A172 (cell line): ENCODE results near the gene RNF186. TPM values are rescaled to one million over a fixed set of nuclear protein-coding genes. Genes with fewer than 3 reads are reported as not detected.
"Not testable (repeated sequence)": the region's sequence is repeated elsewhere in the genome, so short reads cannot be mapped to it uniquely, and the experiment has no call there.

Experiments used
- DNase-seq: peaks from one replicate; pipeline ENCODE4 v3.0.0-alpha.2; 2015; ENCODE audit warnings: low spot score
- total RNA-seq: library from RNA; depleted of rRNA; stranded (reverse); fragments of >200 nt; shearing (Covaris generic); gene quantifications from 2 replicates; pipeline ENCODE4 v1.2.3, GENCODE V29; 2014

RNF186 gene
- total RNA-seq, 1 experiment from 2014 or later = not detected

DNA sequence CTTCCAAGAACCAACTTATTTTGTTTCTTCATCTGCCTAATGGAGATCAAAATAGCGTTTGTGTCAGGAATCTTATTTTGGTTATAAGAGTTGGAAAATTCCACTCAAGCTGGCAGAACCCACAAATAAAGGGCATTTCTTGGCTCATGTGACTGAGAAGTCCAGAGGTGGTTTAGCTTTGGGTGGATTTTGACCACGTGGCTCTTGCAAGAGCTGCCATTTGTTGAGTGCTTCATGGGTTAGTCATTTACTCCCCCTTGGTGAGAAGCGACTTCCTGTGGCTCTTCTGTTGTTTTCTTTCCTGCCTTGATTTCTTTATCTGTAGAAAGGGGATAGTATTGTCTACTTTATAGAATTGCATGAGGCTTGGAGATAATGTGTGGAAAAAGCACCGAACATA lies 9.5 kb upstream of the RNF186 start:
- DNase-seq = peak; percentile 37

DNA sequence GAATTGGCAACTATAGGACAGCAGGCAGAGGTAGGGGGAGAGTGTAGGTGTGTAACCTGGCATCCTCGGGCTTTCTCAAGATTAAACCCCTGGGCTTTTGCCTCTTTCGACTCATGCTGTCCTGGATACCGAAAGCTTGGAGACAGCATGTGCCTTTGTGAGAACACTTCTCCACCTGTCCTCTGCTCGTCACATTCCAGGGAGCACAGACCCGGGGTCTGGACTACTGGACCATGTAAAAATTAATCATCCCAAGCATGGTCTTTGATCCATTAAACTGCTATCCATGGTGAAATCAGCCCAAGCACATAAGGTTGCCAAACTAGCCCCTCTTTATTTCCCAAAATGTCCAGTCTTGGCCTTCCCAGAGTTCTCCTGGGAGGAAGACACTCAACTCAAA lies 9.0 kb upstream of the RNF186 start:
- no peak for DNase-seq

DNA sequence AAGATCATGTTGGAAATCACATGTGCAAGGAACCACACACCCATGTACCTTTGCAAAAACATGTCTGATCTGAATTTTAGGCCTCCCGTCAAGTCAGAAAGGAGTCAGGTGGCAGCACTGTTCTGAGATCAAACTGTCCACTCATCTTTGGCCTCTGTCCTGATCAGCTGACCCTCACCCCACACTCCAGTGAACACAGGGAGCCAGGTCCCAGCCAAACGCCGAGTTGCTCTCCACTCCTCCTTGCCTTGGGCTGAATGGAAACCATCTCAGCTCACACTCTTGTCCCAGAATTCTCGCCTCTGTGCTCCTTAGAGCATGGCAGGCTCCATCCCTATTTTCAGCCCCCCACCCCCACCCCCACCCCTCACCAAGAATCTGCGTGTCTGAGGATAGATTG lies 4.6 kb upstream of the RNF186 start:
- DNase-seq = no peak

DNA sequence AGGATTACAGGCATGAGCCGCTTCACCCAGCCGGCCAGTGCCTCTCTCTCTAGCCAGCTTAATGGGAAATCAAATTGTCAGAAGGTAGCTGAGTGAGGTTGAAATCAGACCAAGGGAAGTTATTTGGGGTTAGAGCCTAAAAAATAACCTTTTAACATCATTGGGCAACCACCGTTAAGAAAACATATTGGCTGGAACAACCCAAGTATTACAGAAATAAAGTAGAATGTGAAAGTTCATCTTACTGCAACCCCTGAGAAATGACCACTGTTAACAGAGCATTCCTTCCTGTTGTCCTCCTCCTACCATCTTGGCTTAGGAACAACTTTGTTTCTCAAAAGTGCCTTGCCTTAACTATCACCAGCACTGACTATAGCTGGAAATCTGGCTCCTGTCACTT lies 3.2 kb upstream of the RNF186 start:
- DNase-seq = no peak

DNA sequence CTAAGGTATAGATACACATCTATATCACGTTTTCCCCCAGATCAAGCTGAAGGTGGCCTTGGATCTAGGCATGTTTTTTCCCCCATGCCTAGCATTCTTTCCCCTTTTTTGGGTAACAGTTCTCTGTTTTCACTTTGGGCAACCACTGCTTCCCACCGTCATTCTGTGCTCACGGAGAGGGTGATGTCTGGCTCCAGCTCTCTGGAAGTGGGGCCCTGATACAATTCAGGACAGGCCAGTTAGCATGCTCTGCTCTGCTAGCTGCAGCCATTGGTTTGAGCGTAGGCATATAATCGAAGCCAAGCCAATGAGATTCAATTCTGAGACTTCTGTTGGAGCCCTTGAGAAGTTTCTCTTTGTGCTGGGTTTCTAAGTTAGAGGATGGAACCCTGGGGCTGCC lies 2.1 kb upstream of the RNF186 start:
- DNase-seq = no peak

DNA sequence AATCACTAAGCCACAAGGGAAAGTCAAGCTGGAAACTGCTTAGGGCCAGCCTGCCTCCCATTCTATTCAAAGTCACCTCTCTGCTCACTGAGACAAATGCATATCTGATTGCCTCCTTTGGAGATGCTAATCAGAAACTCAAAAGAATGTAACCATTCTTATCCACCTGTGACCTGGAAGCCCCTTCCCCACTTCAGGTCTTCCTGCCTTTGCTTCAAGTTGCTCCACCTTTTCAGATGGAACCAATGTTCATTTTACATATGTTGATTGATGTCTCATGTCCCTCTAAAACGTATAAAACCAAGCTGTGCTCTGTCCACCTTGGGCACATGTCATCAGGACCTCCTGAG lies 1.6 kb upstream of the RNF186 start:
- not testable (repeated sequence) for DNase-seq

DNA sequence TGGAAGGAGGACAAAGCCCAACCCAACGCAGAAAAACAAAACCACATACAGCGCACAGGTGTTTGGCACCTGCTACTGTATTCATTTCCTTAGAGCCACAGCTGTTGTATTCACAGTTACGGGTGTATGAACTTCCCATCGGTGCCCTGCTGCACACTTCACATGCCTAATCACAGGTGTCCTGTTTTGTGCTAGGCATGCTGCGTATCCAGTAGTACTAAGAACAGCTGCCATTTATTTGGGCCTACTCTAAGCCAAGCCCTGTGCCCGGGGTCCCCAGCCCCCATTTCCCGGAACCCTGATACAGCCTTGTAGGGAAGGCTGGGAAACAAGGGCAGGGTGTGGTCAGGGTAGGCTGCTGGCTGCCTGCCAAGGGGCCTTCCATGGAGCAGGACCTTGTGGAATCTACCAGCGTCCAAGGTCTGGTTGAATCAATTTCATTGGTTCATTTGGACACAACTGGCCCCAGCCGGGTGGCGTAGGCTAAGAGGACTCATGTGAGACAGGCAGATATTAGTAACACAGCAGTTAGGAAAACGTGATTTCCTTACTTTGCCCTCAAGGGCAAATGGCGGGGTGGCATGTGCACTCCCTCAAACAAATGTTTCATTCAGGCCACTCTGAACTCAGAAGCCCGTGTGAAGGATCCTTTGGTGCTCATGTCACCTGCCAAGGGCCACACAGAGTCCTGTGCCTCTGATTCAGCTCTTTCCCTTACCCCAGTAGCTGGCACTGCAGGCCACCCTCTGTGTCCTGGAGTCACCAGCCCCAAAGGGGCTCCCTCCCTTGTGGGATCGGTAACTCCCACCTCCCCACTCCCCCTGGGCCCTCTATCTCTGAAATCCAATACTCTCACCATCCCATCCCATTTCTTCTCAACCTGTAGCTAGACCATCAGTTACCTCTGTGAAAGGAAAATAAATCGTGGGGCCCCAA lies 986 bp upstream of the RNF186 start:
- no peak for DNase-seq

DNA sequence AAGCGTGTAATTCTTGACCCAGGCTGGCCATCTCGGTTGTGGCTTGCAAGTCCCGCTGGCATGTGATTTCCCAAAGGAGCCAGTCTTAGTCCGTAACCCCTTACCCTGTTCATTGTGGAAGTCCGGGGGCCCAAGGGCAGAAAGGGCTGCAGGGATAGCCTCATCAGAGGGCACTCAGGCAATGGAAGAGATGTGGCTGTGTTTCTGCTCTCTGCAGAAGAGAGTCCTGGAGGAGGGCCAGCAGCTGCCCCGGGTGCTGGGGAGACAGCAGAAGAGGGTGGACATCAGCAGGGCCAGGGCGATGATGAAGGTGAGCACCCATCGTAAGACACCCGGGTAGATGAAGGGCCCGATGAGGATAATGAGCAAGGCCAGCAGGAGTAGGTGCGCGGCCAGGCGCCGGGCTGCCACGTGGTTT lies 830 bp downstream of the RNF186 start:
- no peak for DNase-seq

DNA sequence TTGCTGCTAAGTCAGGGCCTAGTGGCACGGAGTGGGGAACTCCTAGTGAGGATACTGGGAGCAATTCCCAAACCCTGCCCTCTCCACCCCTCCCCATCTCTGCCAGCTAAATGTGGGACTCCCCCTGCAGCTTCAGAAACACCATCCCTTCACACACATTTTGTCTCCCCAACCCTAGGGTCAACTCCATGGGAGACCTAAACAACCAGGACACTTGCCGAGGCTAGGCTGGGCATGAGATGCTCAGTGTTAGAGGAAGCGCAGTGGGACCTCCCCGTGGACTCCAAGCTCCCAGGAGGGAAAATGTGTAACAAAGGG lies 1.5 kb downstream of the RNF186 start:
- DNase-seq = no peak

DNA sequence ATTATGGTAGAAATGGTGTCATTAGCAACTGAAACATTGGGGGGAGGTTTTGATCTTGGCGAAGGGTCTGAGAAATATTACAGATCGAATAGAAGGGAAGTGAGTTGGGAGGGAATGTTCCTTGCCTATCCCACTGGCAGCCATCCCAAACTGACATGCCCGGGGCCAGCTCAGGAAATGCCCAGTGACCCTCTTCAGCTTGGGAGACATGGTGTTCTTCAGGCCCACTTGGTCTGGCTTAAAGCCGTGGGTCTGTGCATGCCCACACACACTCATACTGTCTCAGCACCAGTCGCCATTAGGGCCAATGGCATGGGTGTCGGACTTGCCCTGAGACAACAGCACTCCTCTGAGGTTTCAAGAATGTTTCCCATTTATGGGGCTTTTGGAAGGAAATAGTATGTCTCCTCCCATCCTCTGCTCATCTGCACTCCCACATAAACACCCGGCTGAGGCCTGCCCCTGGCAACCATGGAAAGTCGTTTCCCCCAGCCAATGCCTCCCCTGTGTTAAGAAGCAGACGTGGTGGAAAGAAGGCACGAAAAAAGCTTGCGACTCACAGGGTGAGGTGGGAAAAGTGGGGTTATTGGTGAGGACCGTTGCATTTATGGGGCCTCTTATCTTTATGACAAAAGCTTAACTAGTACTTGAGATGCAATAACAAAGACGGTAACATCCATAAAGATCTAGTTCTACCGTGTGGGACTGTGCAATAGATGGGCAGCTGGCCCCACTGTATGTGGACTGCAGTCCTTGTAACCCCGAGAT lies 2.0 kb downstream of the RNF186 start:
- no peak for DNase-seq

DNA sequence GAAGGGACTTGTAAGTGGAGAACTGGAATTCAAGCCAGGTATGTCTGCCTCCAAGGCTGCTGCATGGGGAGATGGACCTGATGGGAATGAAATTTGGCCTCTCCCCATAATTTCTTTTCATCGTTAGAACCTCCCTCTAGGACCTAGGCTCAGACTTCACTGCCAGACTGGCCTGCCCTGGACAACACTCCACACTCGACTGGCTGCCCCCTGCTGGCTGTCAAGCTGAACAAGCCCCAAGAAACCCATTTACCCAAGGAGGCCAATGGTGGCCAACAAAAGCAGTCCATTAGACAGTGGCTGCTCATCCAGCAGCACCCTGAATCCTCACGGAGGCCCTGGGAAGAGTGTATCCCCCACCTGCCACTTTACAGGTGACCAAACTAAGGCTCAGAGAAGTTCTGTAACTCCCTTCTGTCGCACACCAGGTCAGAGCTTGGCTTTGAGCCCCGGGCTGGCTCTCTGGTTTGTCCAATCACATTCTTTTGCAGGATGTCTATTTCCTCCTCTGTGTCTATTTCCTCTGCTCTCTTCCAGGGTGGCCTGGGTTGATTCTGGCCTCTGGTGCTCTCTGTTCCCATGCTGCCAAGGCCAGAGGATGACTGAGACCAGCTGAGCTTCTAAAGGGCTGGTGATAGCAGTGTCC lies 3.8 kb downstream of the RNF186 start:
- no peak for DNase-seq

DNA sequence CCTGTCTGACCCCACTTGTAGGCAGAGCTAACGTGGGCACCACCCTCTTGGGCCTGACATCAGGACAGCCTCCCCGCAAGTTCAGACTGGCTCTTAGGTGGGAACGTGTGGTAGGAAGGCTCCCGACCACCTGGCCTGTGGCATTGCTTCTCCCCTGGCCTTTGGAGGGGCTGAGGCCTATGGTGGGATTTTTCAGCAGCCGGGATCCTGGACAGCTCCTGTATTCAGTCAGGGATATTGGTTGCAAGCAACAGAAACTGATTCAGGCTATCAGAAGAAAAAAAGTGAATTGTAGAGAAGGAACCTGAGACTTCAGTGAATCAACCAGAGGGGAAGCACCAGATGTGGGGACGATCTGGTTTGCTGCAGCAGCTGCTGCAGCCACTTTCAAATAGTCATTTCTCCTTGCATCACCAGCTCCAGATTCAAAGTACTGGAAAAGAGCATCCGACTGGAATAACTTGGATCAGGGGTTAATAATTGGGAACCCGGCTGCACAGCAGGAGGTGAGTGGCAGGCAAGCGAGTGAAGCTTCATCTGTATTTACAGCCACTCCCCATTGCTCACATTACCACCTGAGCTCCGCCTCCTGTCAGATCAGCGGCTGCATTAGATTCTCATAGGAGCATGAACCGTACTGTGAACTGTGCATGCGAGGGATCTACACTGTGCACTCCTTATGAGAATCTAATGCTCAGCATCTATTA lies 5.9 kb downstream of the RNF186 start:
- DNase-seq = no peak

DNA sequence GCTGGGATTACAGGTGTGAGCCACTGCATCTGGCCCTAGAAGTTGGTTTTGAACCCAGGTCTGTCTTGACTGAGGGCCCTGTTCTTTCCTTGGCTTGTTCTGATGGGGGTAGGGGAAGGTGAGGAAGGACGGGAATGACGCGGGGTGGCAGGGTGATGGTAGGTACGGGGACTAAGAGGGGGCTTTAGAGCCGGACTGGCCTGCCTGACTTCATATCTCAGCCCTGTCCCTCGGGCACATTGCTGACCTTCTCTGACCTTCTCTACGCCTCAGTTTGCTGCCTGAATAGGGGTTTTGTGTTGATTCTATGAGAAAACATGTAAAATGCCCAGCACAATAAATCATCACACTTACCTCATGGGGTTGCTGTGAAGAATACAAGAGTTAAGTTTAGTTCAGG lies 6.7 kb downstream of the RNF186 start:
- DNase-seq = no peak

DNA sequence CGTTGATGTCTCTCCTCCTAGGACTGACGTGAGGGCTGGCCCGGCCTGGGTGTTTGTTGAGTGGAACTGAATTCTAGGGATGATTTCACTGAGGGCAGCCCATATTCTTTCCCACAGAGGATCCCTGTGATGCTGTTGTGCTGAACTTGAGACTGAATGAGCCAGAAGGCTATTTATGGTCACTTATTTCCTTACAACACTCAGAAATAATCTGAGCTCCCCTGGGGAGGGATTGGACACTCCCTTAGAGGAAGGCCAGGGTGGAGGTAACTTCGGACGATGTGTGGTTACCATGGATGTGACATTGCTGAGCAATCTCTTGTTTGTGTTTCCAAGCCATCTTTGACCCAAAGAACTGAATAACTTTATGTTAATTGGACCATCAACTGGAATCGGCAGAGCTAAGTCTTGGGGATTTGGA lies 10.2 kb downstream of the RNF186 start:
- no peak for DNase-seq

DNA sequence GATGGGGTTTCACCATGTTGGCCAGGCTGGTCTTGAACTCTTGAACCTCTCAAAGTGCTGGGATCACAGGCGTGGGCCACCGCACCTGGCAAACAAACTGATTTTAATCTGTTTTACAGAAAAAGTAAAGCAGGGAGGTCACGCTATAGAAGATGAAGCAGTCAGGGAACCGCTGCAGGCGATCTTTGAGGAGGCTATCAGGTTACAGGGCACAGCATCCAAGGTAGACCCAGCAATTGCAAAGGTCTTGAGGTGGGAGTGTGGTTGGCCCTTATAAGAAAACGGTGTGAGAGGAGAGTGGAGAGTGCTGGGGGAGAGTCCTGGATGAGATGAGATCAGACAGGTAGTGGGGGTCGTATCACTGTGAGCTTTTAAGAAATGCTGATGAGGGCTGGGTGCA lies 12.8 kb downstream of the RNF186 start:
- DNase-seq = no peak

DNA sequence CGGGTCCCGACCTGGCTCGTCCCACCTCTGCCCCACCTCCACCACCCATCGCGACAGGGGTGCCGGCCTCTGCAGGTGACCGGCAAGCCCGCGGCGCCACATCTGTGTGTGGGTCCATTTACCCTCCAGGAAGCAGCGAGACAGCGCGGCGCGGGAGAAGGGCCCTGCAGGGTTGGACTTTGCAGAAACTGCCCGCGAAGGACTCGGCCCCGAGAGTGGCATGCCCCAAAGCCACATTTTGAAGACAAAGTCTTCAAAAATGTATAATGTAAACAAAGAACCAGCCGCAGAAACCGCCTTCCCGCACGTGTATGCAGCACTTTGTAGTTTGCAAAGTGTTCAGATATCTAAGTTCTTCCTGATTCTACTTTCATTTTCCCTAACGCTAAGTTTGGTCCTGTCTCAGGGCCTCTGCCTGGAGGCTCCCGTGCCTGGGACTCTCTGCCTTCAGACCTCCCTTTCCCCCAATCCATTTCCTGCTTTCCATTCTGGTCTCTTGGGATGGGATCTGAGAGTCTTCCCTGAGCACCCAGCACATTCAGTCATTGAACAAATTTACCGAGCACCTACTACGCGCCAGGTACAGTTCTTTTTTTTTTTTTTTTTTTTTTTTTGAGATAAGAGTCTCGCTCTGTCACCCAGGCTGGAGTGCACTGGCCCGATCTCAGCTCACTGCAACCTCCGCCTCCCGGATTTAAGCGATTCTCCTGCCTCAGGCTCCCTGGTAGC lies 14.8 kb downstream of the RNF186 start:
- peak; percentile 50 for DNase-seq

DNA sequence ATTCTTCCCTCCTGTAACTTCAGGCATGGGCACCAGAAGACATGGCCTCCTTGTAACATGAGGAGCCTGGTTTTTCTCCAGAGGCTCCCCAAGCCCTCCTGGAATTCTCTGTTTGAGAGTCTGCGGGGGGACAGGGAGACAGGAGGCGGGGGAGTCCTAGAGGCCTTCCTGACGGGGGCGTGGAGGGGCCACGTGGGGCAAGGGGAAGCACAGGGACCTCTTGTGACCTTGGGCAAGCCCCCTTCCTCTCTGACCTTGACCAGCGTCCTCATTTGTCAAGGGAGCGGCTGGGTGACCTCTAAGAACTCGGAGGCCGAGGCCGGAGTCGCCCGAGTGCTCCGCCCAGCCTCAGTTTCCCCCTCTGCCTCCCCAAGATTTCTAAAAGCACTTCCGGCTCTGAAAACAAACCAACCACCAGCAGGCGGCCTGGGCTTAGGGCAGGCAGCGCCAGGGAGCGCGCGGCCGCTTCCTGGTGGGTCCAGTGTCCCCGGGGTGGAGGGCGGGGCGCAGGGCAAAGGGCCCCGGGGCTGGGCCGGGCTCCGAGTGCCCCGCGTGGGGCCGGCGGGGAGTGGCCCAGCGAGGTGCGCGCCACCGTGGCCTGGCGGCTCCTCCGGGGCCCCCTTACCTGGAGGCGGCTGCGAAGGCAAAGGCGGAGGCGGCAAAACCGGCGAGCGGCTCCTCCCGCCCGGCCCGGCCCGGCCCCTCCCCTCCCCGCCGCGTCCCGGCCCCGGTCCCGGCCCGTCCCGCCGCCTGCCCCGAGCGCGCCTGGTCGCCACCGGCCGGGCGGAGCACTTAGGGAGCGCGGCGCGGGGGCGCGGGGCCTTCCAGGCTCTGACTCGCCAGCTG lies 15.6 kb downstream of the RNF186 start, which contains the start of gene TMCO4:
TMCO4 (minus strand) TSS at position 687 of the 846 bp plus-strand sequence. CDS start 19,158 bp downstream, outside the sequence.
- DNase-seq = no peak

DNA sequence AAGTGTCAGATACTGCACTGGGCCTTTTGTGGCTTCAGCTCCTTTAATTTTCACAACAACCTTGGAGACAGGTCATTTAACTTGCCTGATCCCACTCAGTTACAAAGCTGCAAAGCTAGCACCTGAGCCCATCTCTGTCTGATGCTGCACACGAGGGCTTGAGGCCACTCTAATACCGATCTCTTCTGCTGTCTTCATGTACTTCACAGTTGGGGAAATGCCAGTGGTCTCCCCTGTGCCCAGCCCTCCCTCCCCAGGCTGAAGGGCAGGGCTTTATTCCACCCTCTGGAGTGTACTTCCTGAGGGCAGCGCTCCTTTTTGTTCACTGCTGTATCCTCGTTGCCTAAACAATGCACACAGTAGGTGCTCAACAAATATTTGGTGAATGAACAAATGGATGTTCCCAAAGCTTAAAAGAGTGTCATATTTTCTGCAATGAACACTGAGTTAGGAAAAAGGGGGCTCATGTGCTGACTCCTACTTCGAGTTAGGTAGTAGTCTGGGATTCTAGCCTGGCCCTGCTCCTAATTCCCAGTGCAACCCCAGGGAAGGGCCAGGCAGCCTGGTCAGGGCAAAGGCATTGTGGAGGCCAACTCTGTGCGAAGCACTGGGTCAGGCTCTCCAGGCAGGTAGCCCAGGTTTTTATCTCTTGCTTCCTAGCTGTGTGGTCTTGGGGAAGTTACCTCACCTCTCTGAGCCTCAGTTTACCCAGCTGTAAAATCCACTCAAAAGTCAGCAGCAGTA lies 16.4 kb downstream of the RNF186 start:
- no peak for DNase-seq

DNA sequence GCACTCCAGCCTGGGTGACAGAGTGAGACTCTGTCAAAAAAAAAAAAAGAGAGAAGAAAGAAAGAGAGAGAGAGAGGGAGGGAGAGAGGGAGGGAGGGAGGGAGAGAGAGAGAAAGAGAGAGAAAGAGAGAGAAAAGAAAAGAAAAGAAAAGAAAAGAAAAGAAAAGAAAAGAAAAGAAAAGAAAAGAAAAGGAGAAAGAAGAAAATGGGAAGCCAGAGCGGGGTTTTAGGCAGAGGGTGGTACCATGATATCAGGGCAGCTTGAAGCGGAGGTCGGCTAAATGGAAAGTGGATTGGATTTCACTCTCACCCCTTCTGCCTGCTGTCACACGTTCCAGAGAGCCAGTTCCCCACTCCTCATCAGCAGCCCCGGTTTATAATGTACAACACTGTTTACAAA lies 17.3 kb downstream of the RNF186 start:
- DNase-seq = no peak

DNA sequence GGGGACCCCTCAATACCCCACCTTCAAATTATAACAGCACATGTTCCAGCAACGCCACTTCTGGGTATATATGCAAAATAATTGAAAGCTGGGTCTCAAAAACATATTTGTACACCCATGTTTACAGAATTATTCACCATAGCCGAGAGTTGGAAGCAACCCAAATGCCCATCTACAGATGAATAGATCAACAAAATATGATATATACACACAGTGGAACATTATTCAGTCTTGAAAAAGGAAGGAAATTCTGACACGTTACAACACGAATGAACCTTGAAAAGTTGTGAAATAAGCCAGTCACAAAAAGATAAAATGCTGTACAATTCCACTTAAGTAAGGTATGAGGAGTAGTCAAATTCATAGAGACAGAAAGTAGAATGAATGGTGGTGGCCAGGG lies 20.5 kb downstream of the RNF186 start:
- no peak for DNase-seq
